ENCODE measurements around the gene NUTF2.
A peak's percentile ranks its signal among the peaks of the same experiment; 100 is the strongest.

The NUTF2 gene

GRCh38 chr16:67919622-67920221 lies 73.0 kb downstream of the NUTF2 start:
- Histone ChIP-seq H3K4me3 (ENCODE audit: low read depth, low read length) (no peak overlapping the region), H3K36me3 (ENCODE audit: control insufficient read depth in 2 of 2, insufficient read depth in 1 of 2, low read length in 2 of 2) (peaks cover 0 to 57% of the 10 kb centered on the region in 2 experiments; a peak in 1 of 3 replicates), H3K27ac (ENCODE audit: extremely low read depth, low read depth, low read length) (no peak overlapping the region), H3K4me1 (ENCODE audit: control insufficient read depth, insufficient read depth, low read length) (no peaks in the 10 kb centered on the region), H3K9me3 (ENCODE audit: control insufficient read depth, insufficient read depth, low read depth, low read length) (no peaks in the 10 kb centered on the region)
- no peak for TF ChIP-seq SCRT1 (tag by site-specific recombination; IDR thresholded peaks at IDR 0.05; ENCODE audit: borderline replicate concordance)
- TF ChIP-seq CTCF (tag by site-specific recombination; IDR thresholded peaks at IDR 0.05) = peak; percentile 54
- TF ChIP-seq ZNF654 (tag by site-specific recombination; IDR thresholded peaks at IDR 0.05; ENCODE audit: low read depth) = peak; percentile 21; the same call in 1 of the 2 replicates
- ChIA-PET CTCF (interaction anchor here (0.6 to 1.4 kb wide), 6 partner anchors 16 to 223 kb away, joined by 3 to 8 read pairs (median 4); no protein-coding TSS in a partner anchor), POLR2A (no interaction called here)
